ENCODE data around the gene RBFOX1.
A peak's percentile ranks its signal among the peaks of the same experiment; 100 is the strongest.

RBFOX1 gene

DNA sequence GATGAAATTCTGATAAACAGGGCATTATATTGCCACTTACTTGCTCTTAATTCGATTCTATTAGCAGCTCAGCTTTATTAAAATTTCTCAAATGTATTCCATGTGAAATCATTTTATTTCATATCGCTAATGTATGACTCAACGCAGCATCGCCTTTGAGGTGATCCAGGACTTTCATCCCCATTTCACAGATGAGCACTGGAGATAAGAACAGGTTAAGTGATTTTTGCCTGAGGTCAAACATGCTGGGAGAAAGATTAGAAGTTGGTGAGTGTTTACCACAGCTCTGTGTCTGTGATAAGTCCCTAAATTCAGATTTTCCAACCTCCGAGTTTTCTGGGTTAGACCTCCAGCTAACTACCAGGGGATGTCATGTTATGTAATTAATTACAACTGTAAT is 43.6 kb downstream of the RBFOX1 start:
- DNase-seq = no peak

DNA sequence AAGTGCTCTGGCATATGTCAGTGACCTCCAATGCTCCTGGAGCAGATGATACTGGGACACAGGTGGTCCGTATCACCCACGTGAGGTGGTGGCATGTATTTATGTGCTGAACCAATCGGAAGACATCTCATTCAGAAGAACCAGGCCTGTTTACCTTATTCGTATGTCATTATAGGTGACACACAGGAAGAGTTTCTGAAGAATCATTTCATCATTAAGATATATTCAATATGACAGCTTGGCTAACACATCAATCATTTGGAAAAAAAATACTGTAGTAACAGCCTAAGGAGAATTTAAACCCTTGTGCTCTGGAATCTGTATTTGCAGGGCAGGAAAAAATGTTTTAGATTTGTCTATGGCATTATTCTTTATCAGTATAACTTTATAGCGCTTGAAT is 44.6 kb downstream of the RBFOX1 start:
- no peak for DNase-seq

DNA sequence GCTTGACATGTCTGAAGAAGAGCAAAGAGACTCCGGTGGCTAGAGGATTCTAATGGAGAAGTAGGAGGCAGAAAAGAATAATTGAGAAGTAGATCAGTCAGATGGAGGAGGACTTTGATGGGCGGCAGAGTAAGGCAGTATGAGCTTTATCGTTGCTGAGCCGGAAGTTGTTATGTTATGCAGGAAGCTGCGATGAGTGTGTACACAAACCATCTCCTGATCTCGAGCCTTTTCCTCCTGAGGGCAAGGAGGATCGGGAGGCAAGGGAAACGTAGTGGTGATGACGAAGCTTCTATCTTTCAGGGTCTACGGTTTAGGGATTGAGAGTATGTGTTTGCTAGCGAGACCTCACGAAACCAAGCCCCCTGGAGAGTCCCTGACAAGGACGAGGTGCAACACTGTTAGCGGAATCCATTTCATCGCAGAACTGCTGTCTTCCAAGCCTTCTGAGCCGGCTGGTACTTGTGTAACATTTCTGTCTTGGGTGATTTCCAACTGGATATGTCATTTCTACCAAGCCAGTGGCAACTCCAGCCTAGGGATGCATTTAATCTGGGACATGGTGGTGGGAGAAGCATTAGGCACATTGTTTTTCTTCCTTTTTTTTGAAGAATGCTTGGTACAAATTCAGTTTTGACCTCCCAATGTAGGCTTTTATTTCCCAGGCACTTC is 45.5 kb downstream of the RBFOX1 start:
- no peak for DNase-seq

DNA sequence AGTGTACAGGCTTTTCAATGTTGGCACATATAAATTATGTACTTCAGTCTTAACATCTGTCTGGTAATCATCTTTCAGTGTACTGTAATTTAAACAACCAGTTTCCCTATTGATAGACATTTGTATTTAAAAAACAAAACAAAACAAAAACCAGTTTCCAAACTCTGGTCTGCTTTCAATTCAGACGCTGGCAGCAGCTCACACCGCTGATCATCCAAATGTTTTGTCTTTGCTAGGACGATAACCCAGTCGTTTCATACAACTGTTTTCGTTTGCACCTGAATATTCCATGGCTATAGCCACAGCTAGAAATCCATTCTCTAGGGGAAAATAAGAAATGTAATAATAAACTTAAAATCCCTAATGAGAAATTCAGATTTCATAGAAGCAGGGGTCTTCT is 47.8 kb downstream of the RBFOX1 start:
- DNase-seq = no peak

DNA sequence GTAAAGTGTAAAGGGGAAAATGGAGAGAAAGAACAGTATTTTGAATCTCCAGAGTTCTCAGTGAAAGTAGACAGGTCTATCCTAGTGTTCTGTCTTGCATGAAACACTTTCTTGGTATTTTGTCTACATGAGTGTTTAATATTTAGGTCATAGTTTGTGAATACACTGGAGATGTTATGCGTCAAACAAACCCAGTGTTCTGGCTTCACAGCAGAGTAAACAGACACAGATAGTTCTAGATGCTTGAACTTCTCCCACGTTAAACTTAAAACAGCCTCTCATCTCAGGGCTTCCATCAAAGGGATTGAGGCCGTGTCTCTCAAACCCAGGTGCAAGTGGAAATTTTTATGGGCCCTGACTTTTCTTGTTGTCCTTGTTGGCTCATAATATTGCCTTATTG is 48.3 kb downstream of the RBFOX1 start:
- DNase-seq = no peak

DNA sequence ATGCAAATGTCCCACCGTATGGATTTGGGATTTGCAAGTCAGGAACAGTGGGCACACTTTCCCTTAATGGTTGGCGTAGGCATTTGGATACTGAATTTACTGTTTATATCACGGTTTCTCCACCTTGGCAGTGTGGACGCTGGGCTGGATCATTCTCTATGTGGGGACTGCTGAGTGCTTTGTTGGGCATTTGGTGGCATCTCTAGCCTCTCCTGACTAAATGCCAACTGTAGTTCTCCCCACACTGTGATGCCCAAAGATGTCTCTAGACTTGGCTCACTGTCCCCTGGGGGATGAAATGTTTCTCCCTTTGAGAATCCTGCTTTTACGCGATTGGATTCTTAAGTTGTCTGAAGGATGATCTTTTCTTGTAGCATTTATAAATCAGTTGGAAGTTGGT is 49.0 kb downstream of the RBFOX1 start:
- DNase-seq = no peak

DNA sequence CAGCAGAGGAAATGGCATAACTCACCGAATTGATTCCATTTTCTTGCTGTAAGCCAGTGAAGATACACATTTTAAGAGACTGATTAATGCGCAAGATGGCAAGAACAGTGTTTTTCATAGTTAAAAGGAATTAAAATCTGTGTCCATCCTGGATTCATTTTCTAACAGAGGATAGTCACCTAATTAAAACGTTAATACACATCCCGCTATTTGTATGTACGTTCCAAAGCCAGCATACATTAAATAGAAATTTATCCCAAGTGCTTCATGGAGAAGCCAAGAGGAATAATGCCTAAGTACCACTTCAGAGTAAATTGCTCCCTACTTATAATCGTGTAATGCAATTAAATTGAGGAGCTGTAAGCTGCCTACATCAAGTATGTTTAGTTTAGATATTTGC is 49.9 kb downstream of the RBFOX1 start:
- DNase-seq = no peak

DNA sequence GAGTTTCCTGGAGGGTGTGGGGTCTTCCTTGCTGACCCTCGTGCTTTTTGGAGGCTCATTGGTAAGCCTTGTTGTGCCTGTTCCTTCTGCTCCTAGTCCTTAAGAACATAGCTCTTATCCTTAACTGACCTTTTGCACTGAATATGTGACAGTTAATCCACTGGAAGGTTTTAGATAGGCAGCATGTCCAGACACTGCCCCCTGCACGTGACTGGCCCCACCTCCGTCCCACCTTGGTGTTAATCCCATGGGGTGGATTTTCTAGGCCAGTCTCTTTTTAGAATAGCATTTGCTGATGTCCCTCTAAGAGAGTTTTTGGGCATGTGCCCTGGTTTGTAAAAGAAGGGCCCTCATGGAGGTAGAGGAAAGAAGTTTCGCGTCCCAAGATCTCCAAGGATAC is 58.3 kb downstream of the RBFOX1 start:
- DNase-seq = no peak

DNA sequence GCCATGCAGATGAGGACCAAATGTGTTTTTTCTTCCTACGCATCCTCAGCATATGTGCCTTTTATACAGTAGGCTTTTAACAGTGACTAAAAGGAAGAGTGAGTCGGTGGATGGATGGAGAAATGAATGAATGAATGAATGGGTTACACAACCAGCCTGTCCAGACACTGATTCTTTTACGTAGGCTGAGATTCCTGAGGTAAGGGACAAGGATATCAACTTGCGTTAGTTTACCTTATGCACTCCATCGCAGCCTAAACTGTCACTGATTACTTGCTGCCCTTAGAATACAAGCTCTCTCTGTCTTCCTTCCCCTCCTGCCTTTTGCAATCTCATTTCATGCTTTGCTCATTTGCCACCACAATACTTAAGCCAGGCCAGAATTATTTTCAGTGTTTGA is 59.0 kb downstream of the RBFOX1 start:
- no peak for DNase-seq

DNA sequence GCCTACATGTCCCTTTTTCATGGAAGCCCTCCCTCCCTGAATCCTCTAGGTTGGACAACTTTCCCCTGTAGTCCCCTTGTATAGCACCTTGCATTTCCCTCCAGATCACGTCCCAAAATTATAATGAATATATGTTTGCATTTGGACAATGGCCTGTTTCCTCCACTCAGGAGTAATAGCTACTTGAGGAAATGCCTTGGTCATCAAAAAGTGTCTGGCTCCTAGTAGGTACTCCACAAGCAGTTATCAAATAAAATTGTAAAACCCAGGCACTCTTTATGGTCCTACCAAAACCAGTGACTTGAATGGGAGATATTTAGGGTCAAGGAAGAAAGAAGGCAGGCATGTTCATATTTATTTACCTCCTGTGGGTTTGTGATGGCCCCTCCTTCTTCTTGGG is 59.6 kb downstream of the RBFOX1 start:
- no peak for DNase-seq

DNA sequence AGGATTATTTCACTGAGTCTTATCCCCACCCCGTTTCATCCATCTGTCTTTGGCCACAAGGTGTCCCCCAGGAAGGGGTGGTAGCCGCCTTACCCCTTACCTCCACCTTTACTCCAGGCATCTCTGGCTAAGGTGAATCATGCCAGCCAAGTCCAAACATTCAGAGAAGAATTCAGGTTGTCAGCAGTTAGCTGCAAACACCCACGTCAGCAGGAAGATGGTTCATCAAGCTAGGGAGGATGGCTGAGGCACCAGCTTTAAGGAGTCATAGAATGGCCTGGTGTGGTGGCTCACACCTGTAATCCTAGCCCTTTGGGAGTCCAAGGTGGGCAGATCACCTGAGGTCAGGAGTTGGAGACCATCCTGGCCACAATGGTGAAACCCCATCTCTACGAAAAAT is 61.0 kb downstream of the RBFOX1 start:
- DNase-seq = no peak

DNA sequence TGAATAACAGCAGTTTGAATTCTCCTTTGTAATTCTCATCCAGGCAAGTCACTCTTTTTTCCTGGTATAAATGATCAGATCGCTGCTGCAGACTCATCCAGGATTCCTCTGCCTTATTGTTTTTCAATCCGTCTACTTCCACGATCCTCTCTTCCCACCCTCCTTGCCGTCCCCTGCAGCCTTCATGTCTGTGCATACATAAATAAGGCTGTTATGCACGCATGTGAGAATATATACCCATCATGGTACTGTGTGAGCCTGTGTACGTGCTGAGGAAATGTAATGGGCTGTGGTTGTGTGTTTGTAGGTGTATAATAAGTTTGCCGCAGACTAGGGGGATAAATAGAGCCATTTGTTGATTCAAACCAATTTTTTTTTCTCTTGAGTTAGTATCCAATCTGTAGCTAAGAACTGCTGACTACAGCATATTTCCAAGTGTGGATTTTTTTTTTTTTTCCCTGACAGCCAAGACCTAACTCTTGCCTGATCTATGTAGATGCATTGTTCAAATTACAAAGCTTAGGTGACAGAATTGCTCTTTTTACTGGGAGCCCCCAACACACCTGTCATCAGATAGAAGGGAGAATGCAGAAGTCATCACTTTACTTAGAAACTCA is 62.2 kb downstream of the RBFOX1 start:
- DNase-seq = no peak

DNA sequence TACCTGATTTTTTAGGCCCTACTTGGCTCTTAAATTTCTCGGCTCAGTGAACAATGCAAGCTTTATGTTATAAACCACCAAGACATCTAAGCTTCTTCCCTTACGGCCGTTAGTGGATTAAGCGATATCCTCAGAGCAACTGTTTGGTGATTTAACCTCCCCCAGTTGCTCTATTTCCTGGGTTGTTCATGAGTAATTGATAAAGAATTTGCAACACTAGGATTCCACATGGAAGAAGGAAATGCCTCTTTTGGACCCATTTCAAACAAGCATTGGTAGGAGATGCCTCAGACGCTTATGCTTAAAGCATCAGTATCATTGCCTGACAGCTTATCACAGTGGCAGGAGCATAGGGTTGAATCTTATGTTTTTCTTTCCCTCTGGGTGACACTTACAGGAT is 65.3 kb downstream of the RBFOX1 start:
- DNase-seq = no peak

DNA sequence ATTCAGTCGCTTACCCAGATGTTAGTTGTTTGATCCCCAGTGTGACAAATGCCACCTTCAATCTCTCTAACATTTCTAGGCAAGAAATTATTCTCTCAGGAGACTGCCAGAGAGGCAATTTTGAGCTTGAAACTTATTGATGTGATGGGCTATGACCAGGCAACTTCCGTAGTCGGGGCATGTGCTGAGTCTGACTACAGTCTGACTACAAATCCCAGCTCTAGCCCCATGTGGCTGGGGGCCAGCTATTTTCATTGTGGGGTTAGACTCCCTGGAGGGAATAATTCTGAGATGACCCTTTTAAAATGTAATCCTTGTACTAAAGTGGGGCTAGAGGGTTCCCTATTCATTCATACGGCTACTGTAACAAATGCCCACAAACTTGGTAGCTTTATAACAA is 65.9 kb downstream of the RBFOX1 start:
- no peak for DNase-seq

DNA sequence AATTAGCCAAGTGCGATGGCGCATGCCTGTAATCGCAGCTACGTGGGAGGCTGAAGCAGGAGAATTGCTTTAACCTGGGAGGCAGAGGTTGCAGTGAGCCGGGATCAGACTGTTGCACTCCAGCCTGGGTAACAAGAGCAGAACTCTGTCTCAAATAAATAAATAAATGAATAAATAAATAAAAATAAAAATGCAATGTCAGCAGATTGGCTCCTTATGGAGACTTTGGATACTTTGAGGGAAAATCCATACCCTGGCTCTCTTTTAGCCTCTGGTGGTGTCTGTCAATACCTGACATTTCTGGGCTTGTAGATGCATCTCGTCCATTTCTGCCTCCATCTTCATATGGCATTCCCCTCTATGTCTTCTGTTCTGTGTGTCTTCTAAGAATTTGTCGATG is 66.7 kb downstream of the RBFOX1 start:
- DNase-seq = no peak

DNA sequence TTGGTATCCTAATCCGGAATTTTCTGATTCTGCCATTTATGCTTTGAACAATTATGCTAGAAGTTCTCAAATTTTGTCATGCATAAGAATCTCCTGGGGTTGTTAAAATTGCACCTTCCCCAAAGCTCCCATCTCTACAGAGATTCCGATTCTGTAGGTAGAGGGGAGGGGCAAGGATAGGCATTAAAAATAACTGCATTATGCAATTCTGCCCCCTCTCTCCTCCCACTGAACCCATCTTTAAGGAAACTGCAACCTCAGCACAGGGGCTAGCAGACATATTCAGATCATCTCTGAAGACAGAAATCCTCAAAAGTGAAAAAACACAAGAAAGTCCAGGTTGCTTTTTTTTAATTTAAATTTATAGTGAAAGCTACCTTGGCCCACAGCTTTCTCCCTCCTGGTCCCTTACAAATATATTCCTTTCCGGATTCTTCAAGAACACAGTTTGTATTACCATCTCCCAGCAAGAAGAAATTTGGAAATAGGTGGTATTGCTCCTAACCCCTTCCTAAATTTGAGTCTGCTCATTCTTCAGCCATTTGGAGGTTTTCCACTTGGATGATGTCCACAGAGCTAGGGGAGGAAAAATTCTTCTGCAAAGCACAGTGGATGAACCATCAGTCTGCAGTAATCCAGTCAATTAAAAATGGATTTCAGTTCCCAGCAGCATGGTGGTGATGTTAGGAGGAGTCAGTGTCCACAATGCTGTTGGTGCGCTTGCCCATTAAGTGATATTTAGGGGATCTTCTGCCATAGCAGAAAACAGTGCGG is 67.7 kb downstream of the RBFOX1 start:
- DNase-seq = no peak

DNA sequence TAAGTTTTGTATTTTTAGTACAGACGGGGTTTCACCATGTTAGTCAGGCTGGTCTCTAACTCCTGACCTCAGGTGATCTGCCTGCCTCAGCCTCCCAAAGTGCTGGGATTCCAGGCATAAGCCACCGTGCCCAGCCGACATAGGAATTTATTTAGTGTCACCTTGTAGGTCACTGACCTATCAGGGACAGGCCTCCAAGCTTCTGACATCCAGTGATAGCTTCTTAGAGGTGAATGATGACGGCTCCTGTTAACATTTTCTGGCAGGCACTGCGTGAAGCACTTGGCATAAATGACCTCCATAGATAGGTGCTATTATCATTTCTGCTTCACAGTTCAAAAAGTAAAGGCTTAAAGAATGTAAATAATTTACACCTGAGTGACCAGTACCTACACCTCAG is 71.6 kb downstream of the RBFOX1 start:
- no peak for DNase-seq

DNA sequence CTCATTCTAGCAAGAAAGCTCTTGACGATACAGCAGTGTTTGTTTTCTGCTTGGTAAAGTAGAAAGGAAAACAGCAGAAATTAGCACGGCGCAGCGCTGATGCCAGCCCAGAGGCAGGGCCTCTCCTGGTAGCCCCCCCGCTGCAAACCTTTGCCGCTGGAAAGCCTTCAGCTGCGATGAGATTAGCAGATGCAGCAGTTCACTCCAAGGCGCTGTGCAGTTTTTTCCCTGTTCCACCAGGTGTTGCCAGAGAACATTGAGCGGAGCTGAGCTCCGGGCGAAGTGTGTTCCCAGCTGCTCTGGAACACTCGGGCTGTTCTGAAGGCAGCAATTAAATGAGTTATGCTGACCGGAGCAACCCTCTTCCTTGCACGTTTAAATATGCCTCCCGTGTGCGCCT is 72.5 kb downstream of the RBFOX1 start:
- peak; percentile 85 for DNase-seq

DNA sequence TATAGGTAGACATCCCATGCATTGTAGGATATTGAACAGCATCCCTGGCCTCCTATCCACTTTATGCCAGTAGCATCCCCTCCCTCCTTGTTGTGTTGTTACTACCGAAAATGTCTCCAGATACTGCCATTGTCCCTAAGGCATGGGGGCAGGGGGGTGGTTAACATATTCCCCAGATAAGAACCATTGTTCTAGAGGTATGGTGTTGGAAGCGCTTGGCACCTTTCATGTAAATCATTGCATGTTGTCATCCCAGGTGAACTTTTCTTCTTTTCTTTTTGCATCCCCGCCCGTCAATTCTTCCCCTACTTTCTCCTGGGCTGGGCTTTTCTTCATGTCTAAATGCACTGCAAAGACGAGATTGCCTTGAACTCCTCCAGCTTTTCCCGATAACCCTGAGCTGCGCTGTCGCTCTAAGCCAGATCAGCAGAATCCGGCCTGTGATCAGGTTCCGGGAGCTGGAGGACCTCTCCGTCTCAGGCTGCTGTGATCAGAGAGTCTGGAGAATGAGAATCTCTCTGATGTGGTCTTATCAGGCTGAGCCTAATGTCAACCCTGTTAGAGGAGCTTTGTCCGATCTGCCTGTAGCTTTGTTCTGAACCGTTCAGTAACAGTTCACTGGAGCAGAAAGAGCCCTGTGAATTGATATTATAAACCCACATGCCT is 76.2 kb downstream of the RBFOX1 start:
- DNase-seq = no peak

DNA sequence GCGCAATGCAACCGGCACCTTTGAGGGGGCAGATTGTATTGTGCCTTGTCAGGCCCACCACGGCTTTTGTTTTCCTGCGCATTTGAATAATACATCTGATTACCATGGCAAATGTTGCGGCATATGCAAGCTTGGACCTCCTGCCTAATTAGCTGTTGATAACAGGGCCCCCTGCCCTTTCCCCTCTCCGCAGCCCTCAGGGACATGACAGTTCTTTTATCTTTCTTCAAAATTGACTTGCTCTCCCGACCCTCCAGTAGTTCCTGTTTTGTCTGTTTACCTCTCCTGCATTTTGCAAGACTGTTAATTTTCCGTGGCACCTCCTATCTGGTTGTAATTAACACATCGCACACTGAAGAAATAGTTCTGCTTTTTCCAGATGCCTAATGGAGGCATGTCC is 86.8 kb downstream of the RBFOX1 start:
- DNase-seq = no peak

DNA sequence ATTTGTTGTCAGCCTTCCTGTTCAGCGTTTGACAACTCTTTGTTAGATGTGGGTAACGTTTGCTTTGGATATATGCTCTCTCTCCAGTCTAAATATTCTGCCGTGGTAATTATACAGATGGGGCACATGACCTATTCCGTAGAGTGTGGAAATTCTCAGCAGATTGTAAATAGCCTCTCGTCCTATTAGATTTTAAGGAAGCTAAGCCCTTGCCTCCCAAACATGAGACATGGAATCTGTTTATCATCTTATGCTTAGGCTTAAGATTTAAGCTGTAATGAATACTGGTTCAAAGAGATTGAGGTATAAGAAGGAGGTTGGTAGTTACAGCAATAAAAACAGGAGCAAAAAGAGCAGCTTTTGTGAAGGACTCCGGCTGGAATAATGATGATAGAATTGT is 87.4 kb downstream of the RBFOX1 start:
- no peak for DNase-seq

DNA sequence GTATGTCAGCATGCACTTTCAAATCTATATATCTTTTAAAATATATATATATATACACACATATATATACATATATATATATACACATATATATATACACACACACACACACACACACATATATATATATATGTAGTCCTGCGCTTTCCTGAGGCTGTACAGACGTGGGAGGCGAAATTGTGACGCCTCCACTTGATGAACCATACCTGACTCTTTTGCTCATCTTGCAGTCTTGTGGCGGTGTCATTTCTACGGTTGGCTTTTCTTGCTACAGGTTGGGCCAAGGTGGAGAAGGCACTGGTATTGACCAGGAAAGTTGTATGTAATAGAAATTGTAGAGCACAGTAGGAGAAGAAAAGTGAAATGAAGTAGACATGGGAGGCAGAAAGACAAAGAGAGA is 88.2 kb downstream of the RBFOX1 start:
- DNase-seq = no peak

DNA sequence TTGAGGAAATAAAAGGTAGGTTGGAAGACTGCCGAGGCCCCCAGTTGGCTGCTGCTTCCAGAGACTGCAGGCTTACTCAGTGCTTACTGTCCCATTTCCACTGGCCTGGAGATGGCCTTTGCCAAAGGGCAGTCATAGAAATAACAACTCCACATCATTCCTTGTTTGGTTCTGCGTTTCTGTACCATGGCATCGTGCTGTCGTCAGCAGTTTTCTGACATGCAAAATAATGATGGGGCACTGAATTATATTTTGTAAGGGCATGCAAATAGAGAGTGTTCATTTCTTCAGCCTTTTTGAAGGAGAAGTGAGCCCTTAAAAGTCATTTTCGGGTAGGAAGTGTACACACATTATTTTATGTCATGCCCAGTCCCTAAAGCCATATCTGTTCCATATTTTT is 88.9 kb downstream of the RBFOX1 start:
- DNase-seq = no peak

Measured in femur (tissue), 1 donor.